Stimulated activated CD8-positive, alpha-beta memory T cell treated with anti-CD3 and anti-CD28 coated beads, Interleukin-12 subunit alpha, Interleukin-12 subunit beta, amount 100 ng/mL, for 1 hour (primary cell): ENCODE data around the gene BOK.

Experiments used
- DNase-seq: peaks from one replicate; pipeline ENCODE4 v3.0.0-alpha.2; 2020; ENCODE audit warnings: low read depth

The BOK gene

DNA sequence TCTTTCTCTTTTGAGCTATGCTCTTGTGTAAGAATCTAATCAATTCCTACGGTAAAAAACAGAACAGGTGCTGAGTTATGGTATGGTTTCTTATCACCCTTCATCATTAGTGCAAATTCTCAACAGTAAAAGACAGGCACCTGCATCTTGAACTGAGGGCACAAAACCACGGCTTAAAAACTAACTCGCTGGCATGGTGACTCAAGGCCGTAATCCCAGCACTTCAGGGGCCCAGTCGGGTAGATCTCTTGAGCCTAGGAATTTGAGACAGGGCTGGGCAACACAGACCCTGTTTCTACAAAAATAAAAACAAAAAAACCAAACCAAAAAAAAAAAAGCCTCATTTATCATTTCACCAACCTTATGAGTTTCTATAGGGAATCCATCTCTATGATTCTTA lies 45.1 kb downstream of the BOK start:
- DNase-seq, result no peak

DNA sequence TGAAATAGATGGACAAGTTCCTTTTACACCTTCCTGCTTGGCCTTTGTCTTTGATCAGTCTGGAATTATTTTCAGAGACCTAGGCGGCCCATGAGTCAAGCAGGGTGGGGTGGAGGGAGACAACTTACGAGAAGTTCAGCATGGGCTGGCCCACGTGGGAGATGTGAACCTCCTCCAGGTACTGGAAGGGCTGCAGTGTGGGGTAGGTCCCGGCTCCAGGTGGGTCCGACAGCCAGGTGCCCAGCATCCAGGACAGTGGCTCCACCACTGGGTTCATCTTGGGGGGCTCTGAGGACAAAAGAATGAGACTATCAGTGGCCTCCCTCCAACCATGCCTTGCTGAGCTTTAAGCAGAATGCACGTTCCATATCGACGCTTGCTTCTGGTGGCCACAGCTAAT lies 47.6 kb downstream of the BOK start:
- no peak for DNase-seq

DNA sequence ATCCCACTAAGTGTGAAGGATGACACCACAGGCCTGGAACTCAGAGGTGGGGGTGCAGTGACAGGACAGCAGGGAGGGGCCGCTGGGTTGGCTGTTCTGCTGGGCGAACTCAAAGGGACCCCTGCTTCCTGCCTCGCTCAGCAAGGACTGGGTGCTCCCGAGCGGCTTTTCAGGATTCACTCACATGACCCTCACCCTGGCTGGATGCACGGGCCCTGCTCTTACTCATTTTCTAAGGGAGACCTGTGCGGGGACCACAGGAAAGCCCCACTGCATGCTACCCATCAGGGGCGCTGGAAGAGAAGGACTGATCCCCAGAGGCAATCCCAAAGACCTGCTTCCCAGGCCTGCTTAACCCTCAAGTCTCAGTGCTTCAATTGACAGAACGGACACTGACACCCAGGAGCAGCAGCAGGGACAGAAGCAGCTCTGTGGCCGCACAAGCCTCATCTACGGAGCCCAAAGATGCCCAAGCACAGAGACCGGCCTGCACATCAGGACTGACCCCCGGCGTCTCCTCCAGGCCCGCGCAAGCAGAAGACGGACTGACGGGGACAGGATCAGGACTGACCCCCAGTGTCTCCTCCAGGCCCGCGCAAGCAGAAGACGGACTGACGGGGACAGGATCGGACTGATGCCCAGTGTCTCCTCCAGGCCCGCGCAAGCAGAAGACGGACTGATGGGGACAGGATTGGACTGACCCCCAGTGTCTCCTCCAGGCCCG lies 48.8 kb downstream of the BOK start:
- no peak for DNase-seq

DNA sequence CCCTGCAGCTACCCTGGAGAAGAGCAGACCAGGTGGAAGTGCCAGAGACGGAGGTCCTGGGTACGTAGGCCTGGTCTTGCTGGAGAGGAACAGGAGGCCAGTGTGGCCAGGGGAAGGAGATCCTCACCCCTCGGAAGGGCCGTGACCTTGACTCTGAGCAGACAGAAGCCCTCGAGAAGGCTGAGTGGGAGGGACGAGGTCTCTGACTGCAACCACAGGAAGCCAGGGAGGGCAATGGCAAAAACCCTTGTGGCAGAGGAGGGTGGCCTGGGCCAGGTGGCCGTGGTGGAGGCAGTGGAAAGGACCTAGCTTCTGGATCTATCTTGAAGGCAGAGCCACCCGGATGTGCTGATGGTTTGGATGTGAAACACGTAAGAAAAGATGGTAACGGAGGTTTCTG lies 50.3 kb downstream of the BOK start:
- DNase-seq, result no peak

DNA sequence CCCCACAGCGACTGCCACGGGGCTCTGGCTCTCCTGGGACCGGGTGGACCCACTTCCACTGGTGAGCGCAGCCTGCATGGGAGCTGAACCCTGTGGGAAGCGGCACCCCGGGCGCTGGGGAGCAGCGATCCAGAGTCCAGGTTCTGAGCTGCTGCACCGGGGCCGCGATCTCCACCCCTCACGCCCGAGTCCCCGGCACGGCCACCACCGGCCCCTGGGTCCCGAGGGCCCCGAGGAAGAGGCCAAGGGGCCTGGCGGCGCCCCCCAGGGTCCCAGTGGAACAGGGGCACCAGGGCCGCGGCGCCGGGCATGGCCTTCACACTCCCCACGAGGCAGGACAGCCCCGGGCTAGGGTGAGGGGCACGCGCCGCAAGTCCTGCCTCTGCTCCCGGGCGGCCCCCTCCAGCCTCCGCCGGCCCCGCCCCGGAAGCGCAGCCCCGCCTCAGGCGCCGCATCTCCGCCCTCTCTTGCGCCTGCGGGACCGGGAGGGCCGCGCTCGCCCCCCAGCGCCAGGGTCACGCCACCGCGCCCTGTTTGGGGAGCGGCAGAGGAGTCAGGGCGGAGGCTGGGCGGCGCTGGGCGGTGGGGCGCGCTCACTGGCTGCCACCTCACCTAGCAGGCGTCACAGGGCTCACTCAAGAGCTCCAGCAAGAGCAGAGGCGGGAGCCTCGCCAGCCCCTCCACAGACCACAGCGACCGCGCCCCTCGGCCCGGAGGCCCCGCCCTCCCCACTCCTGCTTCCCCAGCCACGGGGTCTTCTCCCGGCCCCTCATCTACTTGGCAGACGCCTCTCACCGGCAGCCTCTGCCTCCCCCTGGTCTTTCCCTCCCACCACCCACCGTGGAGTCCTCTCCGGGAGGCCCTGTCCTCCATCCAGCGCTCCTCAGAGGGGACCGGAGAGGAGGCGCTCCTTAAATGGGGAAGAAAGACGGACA lies 51.6 kb downstream of the BOK start:
- peak; percentile 79 for DNase-seq

DNA sequence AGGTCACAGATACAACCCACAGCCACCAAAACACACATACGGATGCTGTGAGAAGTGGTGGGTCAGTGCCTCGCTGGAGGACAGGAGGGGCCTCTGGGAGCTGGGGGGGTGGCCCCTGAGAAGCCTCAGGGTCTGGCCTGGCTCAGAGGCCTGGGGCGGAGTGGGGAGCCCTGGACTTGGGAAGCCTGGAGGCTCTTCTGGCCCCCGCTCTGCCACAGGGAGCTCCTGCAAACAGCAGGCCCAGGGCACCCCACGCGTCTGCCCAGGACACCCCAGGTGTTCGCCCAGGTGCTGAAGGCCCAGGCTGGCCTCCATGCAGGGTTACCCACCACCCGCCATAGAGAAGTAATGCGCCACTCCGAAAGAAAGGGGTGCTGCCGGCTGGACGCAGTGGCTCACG lies 52.5 kb downstream of the BOK start:
- DNase-seq, result no peak

DNA sequence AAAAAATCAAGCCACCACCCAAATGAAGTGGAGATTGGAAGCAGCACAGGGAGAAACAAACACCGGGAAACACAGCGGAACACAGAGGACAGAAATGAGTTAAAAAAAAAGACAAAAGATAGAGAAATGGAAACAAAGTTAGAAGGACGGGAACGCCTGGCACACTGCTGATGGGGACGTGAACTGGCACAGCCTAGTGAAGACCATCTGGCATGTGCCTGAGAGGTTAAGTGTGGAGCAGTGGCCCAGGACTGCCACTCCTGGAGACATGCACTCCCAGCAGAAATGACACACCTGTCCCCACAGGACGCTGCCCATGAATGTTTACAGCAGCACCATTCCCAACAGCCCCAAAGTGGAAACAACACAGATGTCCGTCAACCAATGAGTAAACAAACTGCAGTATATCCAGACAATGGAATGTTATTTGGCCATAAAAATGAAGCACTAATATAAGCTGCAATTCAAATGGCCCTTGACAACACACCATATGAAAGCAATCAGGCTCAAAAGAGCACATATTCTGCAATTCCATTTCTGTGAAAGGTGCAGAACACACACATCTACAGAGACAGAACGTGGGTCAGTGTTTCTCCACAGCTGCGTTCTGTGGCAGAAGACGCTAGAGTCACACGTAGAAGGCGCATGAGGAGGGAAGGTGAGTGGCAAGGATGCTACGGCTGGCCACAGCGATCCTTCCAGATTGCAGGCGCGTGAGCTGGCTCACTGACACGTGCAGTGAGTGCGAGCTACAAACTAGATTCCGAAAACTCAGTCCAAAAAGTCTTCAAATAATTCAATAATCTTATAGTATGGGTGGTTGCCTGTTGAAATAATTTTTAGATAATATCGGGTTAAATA lies 53.8 kb downstream of the BOK start:
- no peak for DNase-seq

DNA sequence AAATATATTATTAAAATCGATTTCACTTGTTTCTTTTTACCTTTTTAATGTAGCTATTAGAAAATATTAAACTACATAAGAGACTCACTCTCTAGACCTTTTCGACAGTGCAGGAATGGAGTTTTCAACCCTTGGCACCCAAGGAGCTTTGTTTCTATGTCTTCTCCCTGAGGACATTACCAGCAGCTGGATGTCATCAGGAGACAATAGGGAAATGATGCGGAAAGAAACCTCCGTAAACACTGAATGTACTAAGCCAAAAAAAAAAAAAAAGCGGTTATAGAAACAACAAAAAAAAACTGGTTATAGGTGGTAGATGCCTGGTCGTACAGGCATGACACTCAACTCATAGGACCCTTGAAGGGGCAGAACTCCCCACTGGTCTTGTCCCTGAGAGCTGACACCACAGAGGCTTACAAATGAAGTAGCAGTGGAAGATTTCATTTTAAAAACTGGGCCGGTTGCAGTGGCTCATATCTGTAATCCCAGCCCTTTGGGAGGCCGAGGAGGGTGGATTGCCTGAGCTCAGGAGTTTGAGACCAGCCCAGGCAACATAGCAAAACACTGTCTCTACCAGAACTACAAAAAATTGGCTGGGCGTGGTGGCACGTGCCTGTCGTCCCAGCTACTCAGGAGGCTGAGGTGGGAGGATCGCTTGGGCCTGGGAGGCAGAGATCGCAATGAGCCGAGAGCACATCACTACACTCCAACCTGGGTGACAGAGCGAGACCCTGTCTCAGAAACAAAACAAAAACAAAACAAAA lies 54.7 kb downstream of the BOK start:
- no peak for DNase-seq

DNA sequence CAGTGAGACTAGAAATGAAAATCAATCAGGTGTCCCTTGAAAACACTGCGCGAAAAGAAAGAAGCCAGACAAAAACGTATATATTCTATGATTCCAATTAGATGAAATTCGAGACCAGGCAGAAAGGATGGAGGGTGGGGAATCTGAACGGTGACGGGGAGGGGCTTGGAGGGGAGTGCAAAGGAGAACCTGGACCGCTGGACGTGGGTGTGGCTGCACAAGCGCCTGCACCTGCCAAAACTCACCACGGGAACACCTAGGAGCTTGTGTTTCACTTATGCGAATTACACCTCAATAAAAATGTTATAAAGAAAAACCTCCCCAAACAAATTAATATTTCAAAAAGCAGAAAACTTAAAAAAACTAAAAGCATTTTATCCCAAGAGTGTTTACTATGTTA lies 56.5 kb downstream of the BOK start:
- no peak for DNase-seq

DNA sequence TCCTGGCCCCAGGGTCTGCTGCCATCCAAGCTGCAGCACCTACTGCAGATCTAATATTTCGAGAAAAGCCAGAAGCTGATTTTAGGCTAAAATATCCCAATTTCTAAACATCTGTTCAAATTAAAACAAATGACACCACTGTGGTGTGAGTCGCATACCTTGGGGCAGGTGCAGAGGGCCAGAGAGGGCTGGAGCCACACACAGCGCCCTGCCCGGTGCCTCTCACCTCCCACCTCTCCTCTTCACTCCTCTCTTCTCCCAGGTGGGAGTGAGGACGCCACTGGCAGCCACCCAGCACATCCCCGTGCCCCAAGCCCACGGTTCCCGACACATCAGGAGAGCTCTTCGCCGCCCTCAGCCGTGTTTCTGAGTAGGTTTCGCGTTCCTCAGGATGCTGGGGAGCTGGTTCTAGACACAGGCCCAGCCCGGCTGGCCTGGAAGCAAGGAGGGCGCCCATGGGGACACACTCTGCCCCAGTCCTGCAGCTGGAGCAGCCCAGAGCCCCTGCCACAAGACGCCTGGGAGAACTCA lies 57.0 kb downstream of the BOK start:
- no peak for DNase-seq

DNA sequence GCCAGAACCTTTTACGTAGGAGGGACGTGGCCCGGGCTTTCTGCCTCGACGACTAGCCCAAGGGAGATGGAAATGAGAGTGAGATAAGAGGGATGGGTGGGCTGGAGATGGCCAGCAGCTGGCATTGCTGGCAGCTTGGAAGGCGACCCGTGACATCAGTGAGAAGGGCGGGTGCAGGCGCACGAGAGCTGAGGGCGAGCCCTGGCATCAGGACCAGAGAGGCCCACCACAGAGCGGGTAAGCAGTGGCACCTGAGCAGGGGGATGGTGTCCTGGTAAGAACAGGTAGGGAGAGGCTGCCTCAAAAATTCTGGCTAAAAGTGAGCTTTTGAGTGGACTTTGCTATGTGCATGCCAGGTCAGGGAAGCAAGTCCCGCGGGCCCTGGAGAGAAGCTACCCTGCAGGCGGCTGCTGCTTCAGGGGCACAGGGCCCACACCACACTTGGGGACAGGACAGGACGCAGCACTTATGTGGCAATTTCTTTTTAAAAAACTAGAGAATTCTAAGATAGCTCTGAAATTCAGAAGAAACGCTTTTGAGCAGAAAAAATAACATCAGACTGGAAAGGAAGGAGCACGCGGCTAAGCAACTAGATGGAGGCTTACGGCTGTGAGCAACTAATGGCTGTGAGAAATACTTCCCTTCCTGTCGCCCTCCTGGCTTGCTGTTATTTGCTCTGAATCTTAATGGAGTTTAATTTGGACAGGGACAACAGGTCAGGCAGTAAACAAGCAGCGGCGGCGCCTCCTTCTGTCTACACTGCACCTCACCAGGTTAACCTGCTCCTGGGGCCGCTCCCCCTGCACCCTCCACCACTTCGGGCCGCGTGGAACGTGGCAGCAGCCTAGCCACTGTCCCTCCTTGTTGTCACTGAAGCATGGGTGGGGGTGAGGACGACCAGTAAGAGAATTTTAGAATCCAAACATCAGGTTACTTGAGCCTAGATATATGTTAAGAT lies 57.9 kb downstream of the BOK start:
- no peak for DNase-seq

DNA sequence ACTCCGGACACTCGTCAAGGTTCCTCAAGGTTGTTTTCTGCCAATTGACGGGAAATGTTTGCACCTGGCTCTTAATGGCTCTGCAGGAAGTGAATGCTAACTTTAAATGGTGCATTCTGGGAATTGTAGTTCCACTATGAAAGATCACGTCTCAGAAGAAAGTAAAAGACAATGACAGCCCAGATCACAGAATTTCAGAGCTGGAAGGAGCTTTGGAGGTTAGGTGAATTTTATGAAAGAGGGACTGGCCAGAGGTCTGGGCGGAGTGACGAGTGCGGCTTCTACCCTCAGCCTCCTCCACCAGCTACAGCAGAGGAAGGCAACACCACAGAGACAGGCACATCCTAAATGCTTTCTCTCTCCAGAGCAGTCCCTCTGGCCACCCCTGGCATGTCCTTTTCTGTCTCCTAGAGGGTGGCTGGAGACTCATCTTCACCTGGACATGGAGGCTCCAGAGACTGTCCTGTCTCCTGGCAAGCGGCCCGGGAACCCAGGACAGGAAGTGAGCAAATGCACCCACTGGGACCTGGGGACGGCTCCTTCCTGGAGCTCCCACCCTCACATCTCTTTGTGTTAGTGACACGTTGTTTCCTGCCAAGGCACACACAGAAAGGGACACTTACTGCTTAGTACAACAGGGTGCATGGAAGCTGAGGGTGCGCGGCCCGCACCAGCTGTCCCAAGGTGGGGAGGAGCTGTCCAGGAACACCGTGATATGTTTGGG lies 59.0 kb downstream of the BOK start:
- no peak for DNase-seq

DNA sequence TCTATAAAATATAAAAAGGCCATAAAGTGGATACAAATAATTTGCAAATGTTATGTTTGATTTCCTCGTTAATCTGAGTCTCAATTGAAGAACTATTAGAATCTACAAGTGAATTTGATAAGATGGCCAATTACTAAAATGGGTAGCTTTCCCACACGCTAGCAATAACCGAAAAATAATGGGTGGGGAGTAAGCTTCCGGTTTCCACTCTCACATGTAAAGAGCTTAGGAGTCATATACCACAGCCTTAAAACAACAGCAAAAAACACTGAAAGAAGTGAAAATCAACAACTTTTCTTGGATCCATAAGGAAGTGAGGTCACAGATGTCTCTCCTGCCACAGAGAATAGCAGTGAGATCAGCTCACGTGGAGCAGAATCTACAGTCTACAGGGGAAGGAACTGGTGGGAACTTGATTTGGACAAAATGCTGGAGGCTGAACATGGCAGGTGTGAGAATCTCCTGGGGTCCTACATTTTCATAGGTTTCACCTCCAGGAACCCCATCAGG lies 59.8 kb downstream of the BOK start:
- no peak for DNase-seq

DNA sequence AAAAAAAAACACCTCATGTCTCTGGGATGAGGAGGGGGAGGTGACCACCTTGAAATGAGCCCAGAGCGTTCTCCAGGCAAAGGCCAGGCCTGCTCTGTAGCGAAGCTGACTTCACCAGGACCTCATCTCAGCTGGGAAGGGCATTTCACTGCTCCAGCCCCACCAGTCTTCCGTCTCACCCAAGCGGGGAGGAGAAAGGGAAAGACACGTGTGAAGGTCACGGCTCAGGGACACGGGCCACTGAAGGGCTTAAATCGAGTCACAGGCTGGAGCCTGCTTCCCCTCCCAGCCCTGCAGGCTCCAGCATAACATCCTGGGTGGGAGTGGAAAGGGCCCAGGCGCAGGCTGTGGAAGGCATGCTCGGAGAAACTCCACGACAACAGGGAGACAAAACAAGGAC lies 60.3 kb downstream of the BOK start:
- DNase-seq, result no peak

DNA sequence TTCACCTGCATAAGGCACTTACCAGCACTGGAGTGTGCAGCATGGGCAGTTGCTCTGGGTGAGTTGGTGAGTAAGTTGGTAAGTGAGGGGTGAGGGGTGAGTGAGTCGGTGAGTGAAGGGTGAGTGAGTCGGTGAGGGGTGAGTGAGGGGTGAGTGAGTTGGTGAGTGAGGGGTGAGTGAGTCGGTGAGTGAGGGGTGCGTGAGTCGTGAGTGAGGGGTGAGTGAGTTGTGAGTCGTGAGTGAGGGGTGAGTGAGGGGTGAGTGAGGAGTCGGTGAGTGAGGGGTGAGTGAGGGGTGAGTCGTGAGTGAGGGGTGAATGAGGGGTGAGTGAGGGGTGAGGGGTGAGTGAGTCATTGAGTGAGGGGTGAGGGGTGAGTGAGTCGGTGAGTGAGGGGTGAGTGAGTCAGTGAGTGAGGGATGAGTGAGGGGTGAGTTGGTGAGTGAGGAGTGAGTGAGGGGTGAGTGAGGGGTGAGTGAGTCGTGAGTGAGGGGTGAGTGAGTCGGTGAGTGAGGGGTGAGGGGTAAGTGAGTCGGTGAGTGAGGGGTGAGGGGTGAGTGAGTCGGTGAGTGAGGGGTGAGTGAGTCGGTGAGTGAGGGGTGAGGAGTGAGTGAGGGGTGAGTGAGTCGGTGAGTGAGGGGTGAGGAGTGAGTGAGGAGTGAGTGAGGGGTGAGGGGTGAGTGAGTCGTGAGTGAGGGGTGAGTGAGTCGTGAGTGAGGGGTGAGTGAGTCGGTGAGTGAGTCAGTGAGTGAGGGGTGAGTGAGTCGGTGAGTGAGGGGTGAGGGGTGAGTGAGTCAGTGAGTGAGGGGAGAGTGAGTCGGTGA lies 61.3 kb downstream of the BOK start:
- DNase-seq, result no peak

DNA sequence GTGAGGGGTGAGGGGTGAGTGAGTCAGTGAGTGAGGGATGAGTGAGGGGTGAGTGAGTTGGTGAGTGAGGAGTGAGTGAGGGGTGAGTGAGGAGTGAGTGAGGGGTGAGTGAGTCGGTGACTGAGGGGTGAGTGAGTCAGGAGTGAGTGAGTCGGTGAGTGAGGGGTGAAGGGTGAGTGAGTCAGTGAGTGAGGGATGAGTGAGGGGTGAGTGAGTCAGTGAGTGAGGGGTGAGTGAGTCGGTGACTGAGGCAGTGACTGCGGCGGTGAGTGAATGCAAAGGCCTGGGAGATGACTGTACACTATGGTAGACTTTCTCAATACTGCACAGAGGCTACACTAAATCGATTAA lies 61.8 kb downstream of the BOK start:
- no peak for DNase-seq
